Muscle layer of duodenum (tissue), 2 donors: Measurements from ENCODE around the gene GGTLC1.
"Not testable (repeated sequence)": the region's sequence is repeated elsewhere in the genome, so short reads cannot be mapped to it uniquely, and the experiment has no call there.

Source experiments
- H3K27ac ChIP-seq: one replicate; pipeline ENCODE4 v1.7.0; 2013; ENCODE audit warnings: mild to moderate bottlenecking, low read length
- H3K27me3 ChIP-seq: one replicate; pipeline ENCODE4 v1.7.0; 2013; ENCODE audit warnings: low read depth, mild to moderate bottlenecking, control low read depth, low read length
- H3K36me3 ChIP-seq, 2 donors: one replicate each; pipeline ENCODE4 v1.7.0; 2013; ENCODE audit warnings: low read length in 2 of 2, control low read depth in 1 of 2, mild to moderate bottlenecking in 1 of 2; ENCODE audit not compliant: insufficient read depth in 2 of 2, control insufficient read depth in 1 of 2
- H3K4me1 ChIP-seq, 2 donors: one replicate each; pipeline ENCODE4 v1.7.0; 2013; ENCODE audit warnings: low read length in 2 of 2, mild to moderate bottlenecking in 2 of 2, control low read depth in 1 of 2, moderate library complexity in 1 of 2; ENCODE audit not compliant: insufficient read depth in 2 of 2, control insufficient read depth in 1 of 2
- H3K4me3 ChIP-seq, 2 donors: one replicate each; pipeline ENCODE4 v1.7.0; 2013; ENCODE audit warnings: low read length in 2 of 2, low read depth in 1 of 2, mild to moderate bottlenecking in 1 of 2
- H3K9me3 ChIP-seq, 2 donors: one replicate each; pipeline ENCODE4 v1.7.0; 2013; ENCODE audit warnings: low read length in 2 of 2, control low read depth in 1 of 2, mild to moderate bottlenecking in 1 of 2; ENCODE audit not compliant: control insufficient read depth in 1 of 2
- donor health status: healthy.

GGTLC1 gene

GRCh38 chr20:23979899-23980811 is 8.4 kb downstream of the GGTLC1 start:
- H3K27ac ChIP-seq, H3K4me3 ChIP-seq, H3K4me1 ChIP-seq, H3K36me3 ChIP-seq, H3K9me3 ChIP-seq, H3K27me3 ChIP-seq: not testable (repeated sequence)

GRCh38 chr20:23979380-23979779 is 9.2 kb downstream of the GGTLC1 start:
- not testable (repeated sequence) for H3K36me3 ChIP-seq, H3K9me3 ChIP-seq, H3K27me3 ChIP-seq, H3K4me3 ChIP-seq, H3K27ac ChIP-seq, H3K4me1 ChIP-seq

GRCh38 chr20:23978457-23978856 is 10.1 kb downstream of the GGTLC1 start:
- not testable (repeated sequence) for H3K4me3 ChIP-seq, H3K4me1 ChIP-seq, H3K36me3 ChIP-seq, H3K27ac ChIP-seq, H3K9me3 ChIP-seq, H3K27me3 ChIP-seq

GRCh38 chr20:23974966-23975365 is 13.6 kb downstream of the GGTLC1 start:
- no peaks in the 10 kb centered on the region for H3K36me3 ChIP-seq
- H3K27me3 ChIP-seq, result no peaks in the 10 kb centered on the region
- no peaks in the 10 kb centered on the region for H3K4me1 ChIP-seq
- no peak overlapping the region for H3K27ac ChIP-seq
- H3K9me3 ChIP-seq, result no peaks in the 10 kb centered on the region
- no peak overlapping the region for H3K4me3 ChIP-seq

DNA sequence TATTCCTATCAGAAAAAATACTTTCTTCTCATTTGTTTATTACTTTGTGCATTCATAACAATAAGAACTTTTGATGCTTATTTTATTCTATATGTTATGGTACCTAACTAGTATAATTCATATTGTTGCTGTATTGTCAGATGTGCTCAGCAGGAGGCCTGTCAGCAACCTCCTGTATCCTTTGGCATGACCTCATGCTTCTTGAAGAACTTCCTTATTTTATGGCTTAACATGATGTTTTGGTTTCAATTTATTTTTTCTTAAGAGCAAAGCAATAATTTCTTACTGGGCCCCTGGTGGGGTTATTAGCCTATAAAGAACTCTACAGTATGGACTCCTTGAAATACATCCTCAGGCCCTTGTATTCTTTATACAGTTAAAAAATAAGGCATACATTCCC is 17.3 kb downstream of the GGTLC1 start:
- no peaks in the 10 kb centered on the region for H3K4me1 ChIP-seq
- no peaks in the 10 kb centered on the region for H3K36me3 ChIP-seq
- no peaks in the 10 kb centered on the region for H3K9me3 ChIP-seq
- no peak overlapping the region for H3K27ac ChIP-seq
- no peak overlapping the region for H3K4me3 ChIP-seq
- H3K27me3 ChIP-seq, result no peaks in the 10 kb centered on the region

- Histone ChIP-seq H3K36me3 (no peaks in the 10 kb centered on the region), H3K27ac (no peak overlapping the region), H3K4me1 (no peaks in the 10 kb centered on the region), H3K4me3 (no peak overlapping the region), H3K27me3 (no peaks in the 10 kb centered on the region), H3K9me3 (no peaks in the 10 kb centered on the region)
These were observed 18.5 kb downstream of the GGTLC1 start for GRCh38 chr20:23970049-23970448.

GRCh38 chr20:23967616-23967979 is 21.0 kb downstream of the GGTLC1 start:
- Histone ChIP-seq H3K4me1 (no peaks in the 10 kb centered on the region), H3K27ac (no peak overlapping the region), H3K9me3 (no peaks in the 10 kb centered on the region), H3K36me3 (no peaks in the 10 kb centered on the region), H3K27me3 (no peaks in the 10 kb centered on the region), H3K4me3 (no peak overlapping the region)

DNA sequence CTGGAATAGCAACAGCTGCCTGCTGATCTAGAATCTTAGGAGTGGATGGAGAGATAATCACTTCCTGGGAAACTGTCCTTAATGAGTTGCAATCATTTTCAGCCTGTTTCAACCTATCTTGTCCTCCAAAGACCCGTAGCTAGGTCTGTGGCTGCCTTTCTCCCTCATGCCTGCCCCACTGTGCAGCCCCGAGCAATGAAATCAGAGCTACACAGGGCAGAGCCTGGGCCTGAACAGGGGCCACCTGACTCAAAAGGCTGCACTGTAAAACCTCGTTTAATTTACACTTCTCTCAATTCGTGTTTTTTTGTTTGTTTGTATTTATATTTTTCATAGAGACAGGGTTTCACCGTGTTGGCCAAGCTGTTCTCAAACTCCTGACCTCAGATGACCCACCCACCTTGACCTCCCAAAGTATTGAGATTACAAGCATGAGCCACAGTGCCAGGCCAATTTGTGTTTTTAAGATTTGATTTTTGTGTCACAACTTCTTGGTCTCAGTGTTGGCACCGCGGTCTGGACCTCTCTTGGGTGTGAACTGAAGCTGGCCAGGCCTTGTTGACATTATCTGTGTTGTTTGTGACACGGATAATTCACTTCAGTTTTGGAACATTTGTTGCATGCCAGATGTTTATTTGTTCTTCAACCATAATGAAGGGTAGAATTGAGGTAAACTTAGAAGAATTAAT is 21.5 kb downstream of the GGTLC1 start:
- no peaks in the 10 kb centered on the region for H3K36me3 ChIP-seq
- no peaks in the 10 kb centered on the region for H3K27me3 ChIP-seq
- H3K4me1 ChIP-seq, result no peaks in the 10 kb centered on the region
- no peaks in the 10 kb centered on the region for H3K9me3 ChIP-seq
- H3K27ac ChIP-seq, result no peak overlapping the region
- no peak overlapping the region for H3K4me3 ChIP-seq

- Histone ChIP-seq H3K4me1 (no peaks in the 10 kb centered on the region), H3K9me3 (no peaks in the 10 kb centered on the region), H3K27me3 (no peaks in the 10 kb centered on the region), H3K27ac (no peak overlapping the region), H3K36me3 (no peaks in the 10 kb centered on the region), H3K4me3 (no peak overlapping the region)
These were observed 22.3 kb downstream of the GGTLC1 start for GRCh38 chr20:23966298-23966697.

- no peak overlapping the region for H3K4me3 ChIP-seq
- H3K27ac ChIP-seq, result no peak overlapping the region
- H3K4me1 ChIP-seq, result no peaks in the 10 kb centered on the region
- no peaks in the 10 kb centered on the region for H3K9me3 ChIP-seq
- H3K27me3 ChIP-seq, result no peaks in the 10 kb centered on the region
- no peaks in the 10 kb centered on the region for H3K36me3 ChIP-seq
These were observed 24.6 kb downstream of the GGTLC1 start for GRCh38 chr20:23963941-23964340.

- Histone ChIP-seq H3K4me1 (no peaks in the 10 kb centered on the region), H3K27ac (no peak overlapping the region), H3K4me3 (no peak overlapping the region), H3K9me3 (no peaks in the 10 kb centered on the region), H3K27me3 (no peaks in the 10 kb centered on the region), H3K36me3 (no peaks in the 10 kb centered on the region)
These were observed 26.3 kb downstream of the GGTLC1 start for GRCh38 chr20:23962272-23962671.
